CD4-positive, alpha-beta T cell treated with Interleukin-17A for 1 hour (primary cell): ENCODE measurements around the gene KCNN3.

Experiments
- DNase-seq: peaks from one replicate; pipeline ENCODE4 v3.0.0-alpha.2; 2020

KCNN3 gene

DNA sequence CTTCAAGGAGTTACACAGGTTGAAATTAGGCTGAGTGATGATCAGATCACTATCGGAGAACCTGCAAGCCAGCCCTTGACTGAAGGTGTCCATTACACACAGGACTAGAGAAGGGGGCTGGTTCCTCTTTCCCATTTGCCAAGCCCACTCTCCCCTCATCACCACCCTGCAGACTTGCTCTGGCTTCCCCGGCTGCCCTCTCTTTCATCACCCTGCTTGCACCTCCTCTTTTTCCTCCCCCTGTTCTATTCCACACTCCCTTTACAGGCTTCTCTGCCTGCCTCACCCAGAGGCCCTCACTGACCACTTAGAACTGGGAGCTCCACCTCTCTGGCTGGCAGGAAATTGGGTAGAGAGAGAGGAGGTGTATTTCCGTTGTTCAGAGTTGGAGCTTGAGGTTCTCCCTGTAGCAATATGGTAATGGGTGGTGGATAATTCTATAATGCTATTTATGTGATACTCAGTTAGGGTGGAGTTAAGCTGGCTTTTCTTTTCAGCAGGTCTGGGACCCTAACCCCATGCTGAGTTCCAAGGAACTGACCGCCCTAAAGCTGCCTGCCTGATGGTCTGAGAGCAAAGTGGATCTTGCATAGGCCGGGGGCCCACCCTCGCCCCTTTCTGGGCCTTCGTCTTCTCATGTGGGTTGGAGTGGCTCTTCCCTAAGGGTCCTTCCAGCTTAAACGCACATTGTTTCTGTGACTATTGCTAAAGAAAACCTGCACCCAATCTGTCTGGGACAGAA lies 150.3 kb downstream of the KCNN3 start:
- DNase-seq: no peak

DNA sequence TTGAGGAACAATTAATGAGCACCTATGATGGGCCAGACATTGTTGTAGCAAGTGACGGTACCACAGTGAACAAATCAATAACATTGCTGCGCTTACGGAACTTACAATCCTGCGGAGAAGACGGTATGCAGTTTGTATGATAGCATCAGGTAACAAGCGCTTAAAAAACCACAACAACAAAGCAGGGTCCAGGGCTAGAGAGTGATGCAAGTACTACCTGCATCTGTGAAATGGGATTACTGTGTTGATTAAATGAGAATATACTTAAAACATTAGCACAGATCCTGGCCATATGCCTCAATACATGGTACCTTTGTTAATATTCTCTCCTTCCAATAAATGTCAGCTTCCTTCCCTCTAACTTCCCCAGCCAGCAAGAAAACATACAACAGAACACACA lies 151.5 kb downstream of the KCNN3 start:
- no peak for DNase-seq

DNA sequence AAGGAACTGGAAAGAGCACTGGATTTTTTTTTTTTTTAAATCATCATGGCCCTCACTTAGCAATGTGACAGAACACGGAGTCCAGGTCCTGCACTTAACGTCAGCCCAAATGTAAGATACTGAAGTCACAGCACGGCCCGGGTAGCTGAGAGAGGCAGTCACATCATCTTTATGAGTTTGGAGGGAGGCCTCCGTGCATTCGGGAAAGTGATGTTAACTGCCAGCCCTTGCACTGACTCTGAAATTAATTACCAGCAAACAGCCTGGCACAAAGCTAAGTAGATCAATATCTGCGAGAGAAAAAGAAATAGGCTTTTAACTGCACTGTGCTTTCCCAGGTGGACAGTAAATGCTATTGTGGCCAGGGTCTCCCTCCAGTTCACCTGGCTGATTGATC lies 152.6 kb downstream of the KCNN3 start:
- DNase-seq: no peak

DNA sequence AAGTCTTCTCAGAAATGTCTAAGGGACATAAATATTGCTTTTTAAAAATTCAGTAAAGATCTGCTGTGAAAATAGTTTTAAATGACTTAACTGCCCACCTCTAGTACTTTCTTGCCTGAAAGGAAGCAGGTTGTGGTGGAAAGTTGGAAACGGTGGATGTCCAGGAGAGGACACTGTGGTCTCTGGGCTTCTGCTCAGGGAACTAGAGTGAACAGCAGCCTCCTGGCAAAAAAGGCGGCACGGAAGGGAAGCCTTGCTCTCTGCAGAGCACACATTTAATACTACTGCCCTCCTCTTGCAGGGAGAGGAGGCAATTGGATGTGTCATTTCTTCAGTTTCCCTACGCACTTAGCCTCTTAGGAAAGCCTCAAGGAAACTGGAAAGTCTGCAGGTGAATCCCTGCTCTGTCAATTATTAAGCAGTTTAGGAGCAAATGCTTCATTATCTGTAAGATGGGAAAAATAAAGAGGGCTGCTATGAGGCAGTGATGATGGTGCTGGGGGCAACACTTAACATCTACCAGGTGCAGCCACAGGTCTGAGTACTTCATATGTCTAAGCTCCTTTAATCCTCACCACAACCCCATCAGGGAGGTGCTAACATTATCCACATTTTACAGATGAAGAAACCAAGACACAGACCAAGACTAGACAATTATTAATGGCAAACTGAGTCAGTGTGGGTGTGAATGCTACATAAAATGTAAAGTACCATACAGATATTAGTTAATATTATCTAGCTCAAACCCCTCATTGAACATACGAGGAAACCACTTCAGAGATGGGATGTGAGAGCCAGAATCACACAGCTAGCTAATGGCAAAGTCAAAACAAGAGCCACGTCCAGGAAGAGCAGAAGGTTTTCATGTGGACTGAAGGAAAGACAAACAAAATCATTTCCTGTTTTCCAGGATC lies 153.2 kb downstream of the KCNN3 start:
- DNase-seq: no peak

DNA sequence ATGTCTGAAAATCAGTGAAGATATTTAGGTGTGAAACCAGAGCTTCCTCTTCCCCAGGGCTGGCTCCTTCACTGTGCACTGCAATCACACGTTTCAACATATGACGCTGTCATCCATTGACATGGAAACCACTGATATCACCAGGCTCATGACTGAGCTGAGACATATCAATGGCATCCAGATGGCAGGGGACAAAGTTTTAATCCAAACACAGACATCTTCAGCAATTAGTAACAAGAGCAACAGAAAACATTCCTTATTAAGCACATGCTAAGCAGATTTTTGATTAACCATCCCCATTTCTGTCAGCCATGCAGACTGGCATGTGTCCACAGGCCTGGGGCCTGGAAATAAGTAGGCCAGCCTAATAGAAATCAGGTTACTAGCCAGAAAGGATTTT lies 154.1 kb downstream of the KCNN3 start:
- peak; percentile 26 for DNase-seq

DNA sequence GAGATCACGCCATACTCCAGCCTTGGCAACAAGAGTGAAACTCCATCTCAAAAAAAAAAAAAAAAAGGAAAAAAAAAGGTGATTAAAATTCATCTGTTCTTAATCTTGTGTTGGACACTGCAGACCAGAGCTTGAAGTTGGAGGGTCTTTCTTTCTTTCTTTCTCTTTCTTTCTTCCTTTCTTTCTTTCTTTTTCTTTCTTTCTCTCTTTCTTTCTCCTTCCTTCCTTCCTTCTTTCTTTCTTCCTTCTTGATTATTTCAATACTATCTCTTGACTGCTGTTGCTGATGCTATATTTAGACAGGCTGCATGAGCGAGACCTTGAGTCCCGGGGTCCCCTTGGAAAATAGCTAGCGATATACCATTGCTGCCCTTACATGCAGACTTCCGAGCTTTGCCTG lies 154.7 kb downstream of the KCNN3 start:
- no peak for DNase-seq

DNA sequence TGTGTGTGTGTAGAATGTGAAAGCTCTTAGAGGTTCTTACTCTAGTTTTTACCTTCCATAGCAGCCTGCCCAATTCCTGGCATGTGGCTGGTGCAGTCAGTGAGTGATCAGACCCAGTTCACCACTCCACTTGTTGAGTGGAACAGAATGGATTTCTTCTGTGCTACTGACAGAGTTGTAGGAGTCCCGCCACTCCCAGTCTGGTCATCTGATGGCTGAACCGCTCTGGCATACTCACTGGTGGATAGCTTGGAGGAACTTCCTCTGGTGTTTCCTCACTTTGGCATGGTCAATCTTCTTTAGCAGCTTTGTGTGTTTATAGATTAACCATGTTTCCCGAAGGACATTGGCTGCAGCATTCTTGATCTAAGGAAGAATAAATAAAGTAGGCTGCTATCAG lies 155.4 kb downstream of the KCNN3 start:
- no peak for DNase-seq

DNA sequence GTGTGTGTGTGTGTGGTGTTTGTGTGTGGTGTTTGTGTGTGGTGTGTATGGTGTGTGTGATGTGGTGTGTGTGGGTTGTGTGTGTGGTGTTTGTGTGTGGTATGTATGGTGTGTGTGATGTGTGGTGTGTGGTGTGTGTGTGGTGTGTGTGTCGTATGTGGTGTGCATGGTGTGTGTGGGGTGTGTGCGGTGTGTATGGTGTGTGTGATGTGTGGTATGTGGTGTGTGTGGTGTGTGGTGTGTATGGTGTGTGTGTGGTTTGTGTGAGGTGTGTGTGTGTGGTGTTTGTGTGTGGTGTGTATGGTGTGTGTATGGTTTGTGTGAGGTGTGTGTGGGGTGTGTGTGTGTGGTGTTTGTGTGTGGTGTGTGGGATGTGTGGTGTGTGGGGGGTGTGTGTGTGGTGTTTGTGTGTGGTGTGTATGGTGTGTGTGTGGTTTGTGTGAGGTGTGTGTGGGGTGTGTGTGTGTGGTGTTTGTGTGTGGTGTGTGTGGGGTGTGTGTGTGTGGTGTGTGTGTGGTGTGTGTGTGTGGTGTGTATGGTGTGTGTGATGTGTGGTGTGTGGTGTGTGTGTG lies 155.9 kb downstream of the KCNN3 start:
- no peak for DNase-seq

DNA sequence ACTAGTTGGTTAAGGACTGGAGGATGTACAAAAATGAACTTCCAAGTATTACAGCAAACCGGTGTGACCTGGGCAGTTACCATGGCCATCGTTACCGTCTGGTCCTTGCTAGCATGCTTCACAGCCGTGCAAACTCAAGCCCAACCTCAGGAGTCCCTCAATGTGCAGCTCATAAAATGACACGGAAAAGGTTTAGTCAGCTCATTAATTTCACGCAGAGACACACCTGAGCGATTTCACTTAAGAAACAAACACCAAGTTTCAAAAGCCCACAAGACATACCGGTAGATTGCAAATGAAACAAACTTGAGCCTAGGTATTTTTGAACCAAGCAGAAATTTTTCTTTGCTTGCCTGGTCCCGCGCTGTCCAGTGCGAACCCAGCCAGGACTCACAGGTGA lies 157.1 kb downstream of the KCNN3 start:
- DNase-seq: no peak

DNA sequence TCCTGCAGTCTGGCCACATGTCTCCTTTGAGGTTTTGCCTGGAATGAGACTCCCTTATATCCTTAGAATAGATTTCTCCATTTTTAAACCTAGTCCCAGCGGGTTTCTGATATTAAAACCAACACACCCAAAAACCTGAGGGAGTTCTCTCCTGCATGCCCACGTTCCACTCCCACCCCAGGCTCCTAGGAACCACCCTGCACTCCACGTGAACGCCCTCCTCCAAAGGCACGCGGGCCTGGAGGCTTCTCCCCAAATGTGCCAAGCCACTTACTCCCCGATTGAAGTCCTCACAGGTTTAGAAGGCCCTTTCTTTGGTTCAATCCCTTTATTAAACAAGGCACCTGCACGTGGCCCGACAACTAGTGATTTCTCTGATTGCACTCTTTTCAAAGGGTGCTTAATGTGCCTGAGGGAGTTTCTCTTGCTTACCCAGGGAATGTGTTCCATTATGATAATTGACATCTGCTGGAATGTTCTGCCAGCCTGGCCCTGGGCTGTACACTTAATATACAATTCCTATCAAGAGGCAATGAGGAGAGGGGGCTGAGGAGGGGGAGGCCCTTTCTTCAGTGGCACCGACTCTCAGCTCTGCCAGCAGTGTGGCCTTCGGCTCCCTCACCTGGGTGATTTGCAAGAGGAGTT lies 157.8 kb downstream of the KCNN3 start:
- no peak for DNase-seq

DNA sequence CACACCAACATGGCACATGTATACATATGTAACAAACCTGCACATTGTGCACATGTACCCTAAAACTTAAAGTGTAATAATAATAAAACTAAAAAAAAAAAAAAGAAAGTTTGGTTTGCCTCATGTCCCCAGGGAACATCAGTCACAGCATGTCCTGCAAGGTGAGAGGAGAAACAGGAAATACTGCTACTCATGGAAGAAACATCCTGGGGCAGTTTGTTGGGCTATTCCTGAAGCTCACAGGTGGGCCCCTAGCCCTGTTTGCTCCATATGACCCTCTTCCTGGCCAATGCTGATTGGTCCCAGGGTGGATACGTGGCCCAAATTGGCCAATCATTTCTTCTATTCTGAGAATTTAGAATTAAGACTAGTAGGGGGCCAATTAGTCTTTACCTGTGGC lies 158.7 kb downstream of the KCNN3 start:
- no peak for DNase-seq

DNA sequence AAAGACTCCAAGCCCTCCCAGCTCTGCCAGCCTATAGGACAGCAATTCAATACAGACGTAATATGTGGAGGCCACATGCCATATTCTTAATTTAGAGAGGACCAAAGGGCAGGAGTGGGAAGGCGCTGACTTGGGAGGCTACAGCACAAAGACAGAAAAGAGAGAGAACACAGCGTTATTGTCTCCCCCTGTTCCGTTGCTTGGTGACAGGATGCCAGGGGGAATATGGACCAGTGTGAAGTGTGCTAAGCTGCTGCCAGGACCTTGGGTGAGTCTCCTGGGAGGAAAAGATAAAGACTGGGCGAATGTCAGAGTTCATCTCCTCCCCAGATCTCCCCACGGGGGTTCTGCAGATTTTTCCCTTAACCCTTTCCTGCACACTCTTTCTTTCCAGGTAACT lies 160.0 kb downstream of the KCNN3 start:
- no peak for DNase-seq

DNA sequence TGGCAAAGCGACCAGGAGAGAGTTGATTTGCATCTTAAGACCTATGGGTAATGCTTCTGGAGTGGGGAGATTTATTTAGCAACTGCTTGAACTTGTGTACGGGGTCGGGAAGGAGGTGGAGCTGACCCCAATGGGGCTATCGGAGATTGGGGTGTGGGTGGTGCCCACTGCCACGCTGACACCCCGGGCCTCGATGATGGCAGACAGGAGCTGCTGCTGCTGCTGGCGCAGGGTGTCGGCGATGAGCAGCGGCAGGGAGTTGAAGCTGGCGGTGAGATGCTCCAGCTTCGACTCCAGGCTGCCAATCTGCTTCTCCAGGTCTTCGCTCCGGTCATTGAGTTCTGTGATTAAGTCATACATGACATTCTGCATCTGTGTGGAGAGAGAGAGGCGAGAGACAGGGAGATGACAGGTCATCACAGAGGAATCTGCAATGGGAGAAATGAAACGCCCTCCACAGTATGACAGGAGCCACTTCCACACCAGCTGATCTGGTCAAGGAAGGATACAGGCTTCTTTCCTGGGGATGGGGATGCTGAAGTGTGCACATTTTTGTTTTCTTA lies 162.1 kb downstream of the KCNN3 start:
- no peak for DNase-seq

DNA sequence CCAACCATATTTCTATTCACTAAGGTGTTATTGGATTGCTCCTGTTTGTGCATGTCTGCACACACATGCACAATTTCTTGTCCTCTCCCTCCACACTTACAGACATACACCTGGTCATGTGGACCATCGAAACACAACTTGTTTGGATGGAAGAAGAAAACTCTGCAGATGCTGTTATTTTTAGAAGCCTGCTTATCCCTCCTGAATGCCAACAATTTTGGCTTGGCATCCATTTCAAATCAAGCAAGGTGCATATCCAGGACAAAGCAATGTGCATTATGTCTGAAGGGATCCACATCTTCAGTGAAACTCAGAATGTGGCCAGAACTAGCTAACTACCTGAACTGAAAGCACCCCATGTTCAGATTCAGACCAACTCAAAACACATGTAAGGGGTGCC lies 163.2 kb downstream of the KCNN3 start:
- no peak for DNase-seq

DNA sequence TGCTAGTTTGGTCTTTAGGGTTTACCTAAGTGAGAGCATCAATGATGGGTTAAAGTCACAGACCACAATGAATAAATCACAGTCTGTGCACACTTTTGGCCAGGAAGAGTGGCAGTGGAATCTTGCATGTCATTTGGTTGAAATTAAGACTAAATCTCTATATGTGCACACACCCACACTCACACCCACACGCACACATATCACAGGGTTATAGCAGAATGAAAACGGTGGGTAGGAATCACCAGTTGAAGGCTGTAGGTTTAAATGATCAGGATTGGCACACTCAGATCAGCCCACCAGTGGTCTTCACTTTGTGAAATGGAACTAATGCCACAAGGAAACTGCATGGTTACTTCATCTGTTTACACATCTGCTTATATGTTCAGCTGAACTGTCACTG lies 164.5 kb downstream of the KCNN3 start:
- no peak for DNase-seq

DNA sequence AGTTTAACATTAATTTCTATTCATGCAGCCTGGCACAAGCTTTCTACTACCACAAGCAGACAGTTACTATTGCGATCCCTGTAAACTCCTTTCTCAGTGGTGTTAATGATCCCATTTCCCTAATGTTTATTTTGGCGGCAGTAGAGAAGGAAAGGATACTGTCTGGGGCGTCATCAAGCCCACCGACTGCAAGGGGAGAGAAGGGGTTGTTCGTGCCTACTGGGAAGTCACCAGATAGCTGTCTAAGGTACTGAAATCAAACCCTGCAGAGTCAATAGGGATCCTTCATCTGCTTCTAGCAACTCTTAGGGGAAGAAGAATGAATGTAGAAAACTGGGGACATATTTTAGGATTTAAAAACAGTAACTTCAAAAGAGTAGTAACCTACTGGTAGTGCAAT lies 166.9 kb downstream of the KCNN3 start:
- DNase-seq: no peak

DNA sequence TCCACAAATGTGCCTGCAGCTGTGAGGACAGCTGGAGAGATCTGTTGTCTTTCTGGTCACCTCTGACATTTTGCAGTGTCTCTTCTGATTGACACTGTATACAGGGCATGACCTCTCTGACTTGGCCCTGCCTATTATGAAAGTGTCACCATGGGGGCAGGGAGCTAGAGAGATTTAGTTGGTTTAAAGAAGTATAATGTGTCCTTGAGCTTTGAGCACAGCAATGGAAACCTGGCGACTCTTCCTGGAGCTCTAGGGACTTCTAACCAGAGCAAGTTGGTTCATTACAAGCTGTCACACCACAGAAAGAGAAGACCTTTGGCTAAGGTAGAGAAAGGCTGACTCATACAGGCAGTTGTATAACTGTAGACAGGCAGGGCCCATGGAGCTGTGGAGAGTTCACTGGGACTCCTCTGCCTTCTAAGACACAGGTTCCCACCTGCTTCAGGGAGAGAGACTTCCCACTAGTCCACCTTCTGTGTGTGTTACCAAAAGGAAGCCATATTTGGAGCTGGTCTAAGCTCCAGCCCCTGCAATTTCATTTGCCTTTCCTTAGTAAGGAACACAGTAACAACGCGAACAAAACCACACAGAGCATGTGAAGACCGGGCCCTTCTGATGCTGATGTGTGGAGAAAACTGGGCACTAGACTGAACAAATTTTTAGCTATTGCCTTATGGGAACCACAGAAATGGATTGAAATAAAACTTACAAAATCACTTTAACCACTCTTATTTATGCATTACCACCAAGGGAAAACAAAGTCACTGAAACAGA lies 171.6 kb downstream of the KCNN3 start:
- no peak for DNase-seq

DNA sequence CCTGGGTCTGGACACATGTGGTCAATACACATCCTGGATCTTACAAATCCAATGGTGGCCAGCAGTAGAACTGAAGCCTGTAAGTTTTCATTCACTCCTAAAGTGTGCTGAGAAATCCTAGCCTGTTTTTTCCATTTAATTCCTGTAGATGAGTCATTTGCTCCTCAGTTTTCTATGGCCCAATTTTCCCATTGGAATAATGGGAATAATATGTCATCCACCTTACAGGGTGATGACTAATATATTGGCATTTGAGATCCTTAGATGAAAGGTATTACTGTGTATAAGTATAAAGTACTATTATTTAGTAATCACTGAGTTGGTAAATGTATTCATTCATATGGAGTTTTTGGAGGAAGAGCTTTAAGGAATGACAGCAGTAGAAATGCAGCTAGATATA lies 172.4 kb downstream of the KCNN3 start:
- DNase-seq: no peak

DNA sequence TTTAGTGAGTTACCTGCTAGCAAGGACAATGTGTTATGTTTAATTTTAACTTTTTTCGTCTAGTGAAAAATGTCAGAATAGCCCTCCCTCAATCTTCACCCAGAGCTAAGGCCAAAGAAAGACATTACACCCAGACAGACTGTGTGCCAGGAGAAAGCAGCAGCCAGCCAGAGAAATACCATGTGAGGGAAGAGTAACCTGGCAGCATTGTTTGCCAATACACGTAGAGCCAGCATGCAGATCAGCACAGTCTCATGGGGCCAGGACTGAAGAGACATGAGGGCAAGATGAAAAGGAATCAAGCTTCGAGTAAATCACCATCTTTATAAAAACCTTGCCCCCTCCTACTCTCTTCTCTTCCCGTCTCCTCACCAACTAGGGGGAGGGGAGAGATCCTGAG lies 173.6 kb downstream of the KCNN3 start:
- DNase-seq: no peak

DNA sequence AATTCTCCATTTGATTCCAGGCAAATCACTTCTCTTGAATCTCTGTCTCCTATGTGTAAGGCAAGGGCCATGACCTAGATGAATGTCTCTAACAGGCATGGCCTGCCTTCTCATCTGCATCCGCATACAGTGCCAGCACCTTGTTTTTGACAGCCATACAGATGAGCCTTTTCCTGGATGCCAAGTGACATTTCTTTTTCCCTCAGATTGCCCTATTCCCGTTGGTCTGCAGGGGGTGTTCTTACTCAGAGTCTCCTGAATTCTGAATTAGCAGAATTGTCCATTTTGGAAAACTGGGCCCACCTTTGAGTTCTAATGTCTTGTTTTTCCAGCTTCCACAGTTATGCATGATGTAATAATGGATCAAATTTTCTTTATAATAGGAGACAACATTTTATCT lies 174.1 kb downstream of the KCNN3 start:
- no peak for DNase-seq

DNA sequence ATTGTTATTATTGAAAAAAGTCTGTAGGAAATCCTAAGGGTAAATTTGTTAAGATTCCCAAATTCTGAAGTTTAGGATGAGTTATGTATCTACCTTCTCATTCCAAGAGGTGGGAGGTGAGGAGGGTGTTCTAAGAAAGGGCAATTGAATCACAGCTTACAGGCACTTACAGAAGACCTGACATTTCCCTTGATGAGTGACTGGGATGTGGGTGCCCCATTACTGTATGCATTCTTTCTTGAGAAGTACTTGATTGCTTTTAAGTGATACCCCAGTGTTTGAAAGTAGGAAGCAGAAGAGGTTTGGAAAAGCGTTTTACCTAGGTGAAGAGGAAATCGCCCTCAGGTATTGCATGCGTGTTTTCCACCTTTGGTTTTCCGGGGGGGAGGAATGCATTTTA lies 175.1 kb downstream of the KCNN3 start:
- DNase-seq: no peak

DNA sequence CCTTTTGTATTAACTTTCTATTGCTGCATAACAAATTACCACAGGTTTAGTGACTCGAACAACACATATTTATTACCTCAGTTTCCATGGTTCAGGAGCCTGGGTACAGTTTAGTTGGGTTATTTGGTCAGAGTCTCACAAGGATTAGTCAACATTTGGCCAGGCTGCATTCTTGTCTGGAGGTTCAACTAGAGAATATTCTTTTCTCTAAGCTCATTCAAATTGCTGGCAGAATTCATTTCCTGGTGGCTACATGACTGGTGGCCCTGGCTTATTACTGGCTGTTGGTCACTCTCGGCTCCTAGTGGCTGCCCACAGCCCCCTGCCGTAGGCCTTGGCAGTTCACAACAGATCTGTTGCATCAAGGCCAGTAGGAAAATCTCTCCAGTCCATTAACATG lies 181.0 kb downstream of the KCNN3 start:
- no peak for DNase-seq
